Endothelial cell of umbilical vein (primary cell): ENCODE data around the gene RASSF5. TPM values are rescaled to one million over a fixed set of nuclear protein-coding genes. Genes with fewer than 3 reads are reported as not detected.

Source experiments
- BruUV-seq: library from RNA; stranded (reverse); fragments of 400-500 nt; replicated peaks from 2 replicates; lab custom pipeline; 2021; lab: Mats Ljungman, UMichigan
- CTCF ChIA-PET: fragments of 300-600, 350-600 bp; sonication (Branson Sonifier 250); formaldehyde crosslinking; loops from one replicate; lab custom pipeline; 2021; ENCODE audit warnings: antibody characterized with exemption, inconsistent platforms; lab: Charles Lee
- POLR2A ChIA-PET: fragments of 300-600, 350-600 bp; sonication (Branson Sonifier 250); formaldehyde crosslinking; loops from one replicate; lab custom pipeline; 2021; ENCODE audit warnings: antibody characterized with exemption, inconsistent platforms; lab: Charles Lee
- DNase-seq: peaks from one replicate; pipeline ENCODE4 v3.0.0-alpha.2; 2011; ENCODE audit warnings: low read depth, low spot score
- FAIRE-seq: peaks from 2 replicates; lab custom pipeline; 2011; peaks lifted over from hg19 to GRCh38; lab: Jason Lieb, UNC
- H2AFZ ChIP-seq: 2 replicates; pipeline ENCODE4 v1.6.0; 2012; ENCODE audit warnings: low read depth, low read length, control low read depth, inconsistent platforms
- H3K27ac ChIP-seq: 2 replicates; pipeline ENCODE4 v1.5.1; 2011; ENCODE audit warnings: low read depth, mild to moderate bottlenecking, control low read depth, low read length, moderate library complexity; ENCODE audit not compliant: insufficient read depth
- H3K27me3 ChIP-seq, 2 experiments: 2 replicates each; pipeline versions ENCODE4 v1.6.0 to v1.6.1; 2011; ENCODE audit warnings: low read length in 2 of 2, mixed read lengths in 1 of 2; ENCODE audit not compliant: control insufficient read depth in 2 of 2, insufficient read depth in 2 of 2
- H3K36me3 ChIP-seq, 2 experiments: 2 replicates in 1 of 2; 3 replicates in 1 of 2; pipeline ENCODE4 v1.5.1; 2011; ENCODE audit warnings: low read length in 2 of 2, mild to moderate bottlenecking in 1 of 2, moderate library complexity in 1 of 2; ENCODE audit not compliant: control insufficient read depth in 2 of 2, insufficient read depth in 2 of 2; ENCODE audit errors: extremely low read depth in 1 of 2
- H3K4me1 ChIP-seq: 3 replicates; pipeline ENCODE4 v1.5.1; 2011; ENCODE audit warnings: mild to moderate bottlenecking, low read length; ENCODE audit not compliant: control insufficient read depth, insufficient read depth; ENCODE audit errors: extremely low read depth
- H3K4me2 ChIP-seq: 2 replicates; pipeline ENCODE4 v1.6.1; 2011; ENCODE audit warnings: low read length, control low read depth, mixed read lengths; ENCODE audit not compliant: insufficient read depth
- H3K4me3 ChIP-seq, 3 experiments: fragments of 200-600 bp in 1 of 3; sonication (generic), shearing (Covaris generic) in 1 of 3; replicated peaks in 1 of 3; 2 replicates each; pipeline ENCODE4 v1.5.1; 2011 to 2016; ENCODE audit warnings: control low read depth in 3 of 3, low read length in 3 of 3, mild to moderate bottlenecking in 2 of 3, inconsistent platforms in 1 of 3, low read depth in 1 of 3, moderate library complexity in 1 of 3; ENCODE audit not compliant: insufficient read depth in 1 of 3
- H3K79me2 ChIP-seq: 2 replicates; pipeline ENCODE4 v1.6.0; 2012; ENCODE audit warnings: low read length, inconsistent platforms; ENCODE audit not compliant: control insufficient read depth, insufficient read depth
- H3K9ac ChIP-seq: replicated peaks from 2 replicates; pipeline ENCODE3; 2011; ENCODE audit warnings: low read length, control low read depth; ENCODE audit not compliant: insufficient read depth; ENCODE audit errors: extremely low read depth
- H3K9me1 ChIP-seq: replicated peaks from 3 replicates; pipeline ENCODE4 v1.6.0; 2011; ENCODE audit warnings: mild to moderate bottlenecking, low read length; ENCODE audit not compliant: control insufficient read depth, insufficient read depth; ENCODE audit errors: extremely low read depth
- H3K9me3 ChIP-seq: replicated peaks from 2 replicates; pipeline ENCODE4 v1.5.1; 2012; ENCODE audit warnings: low read length, inconsistent platforms; ENCODE audit not compliant: control insufficient read depth, insufficient read depth
- H4K20me1 ChIP-seq: replicated peaks from 2 replicates; pipeline ENCODE3; 2011; ENCODE audit warnings: mild to moderate bottlenecking, low read length; ENCODE audit not compliant: control insufficient read depth, insufficient read depth; ENCODE audit errors: extremely low read depth
- EZH2 ChIP-seq: IDR thresholded peaks from 2 replicates; pipeline ENCODE4 v1.6.1; 2012; ENCODE audit warnings: borderline replicate concordance, low read depth, mild to moderate bottlenecking, moderate library complexity, low read length, inconsistent platforms; ENCODE audit not compliant: severe bottlenecking
- FOS ChIP-seq: IDR thresholded peaks from 2 replicates; pipeline ENCODE4 v1.6.1; 2011; ENCODE audit warnings: mild to moderate bottlenecking, low read length, moderate library complexity, borderline replicate concordance; ENCODE audit not compliant: insufficient read depth
- POLR2AphosphoS5 ChIP-seq: IDR thresholded peaks from 2 replicates; pipeline ENCODE4 v1.6.1; 2012; ENCODE audit warnings: low read depth, mild to moderate bottlenecking, control low read depth, low read length, moderate library complexity; ENCODE audit not compliant: insufficient read depth
- dilution Hi-C: fragments of 300-500 bp; cut with MboI; formaldehyde crosslinking; loops from one replicate; pipeline ENCODE4 v1.15.0; 2019; ENCODE audit warnings: low sequenced_read_pairs; ENCODE audit not compliant: extremely low pct_ligation_motif_present
- intact Hi-C: fragments of 100-400 bp; cut with micrococcal nuclease; formaldehyde crosslinking; loops from one replicate; pipeline ENCODE4 v1.10.0; 2022
- polyA plus RNA-seq, 4 experiments: library from polyadenylated mRNA; depleted of rRNA in 3 of 4; stranded (reverse) in 3 of 4; unstranded in 1 of 4; fragments of >200 nt; gene quantifications; 2 replicates each; pipeline versions ENCODE4 v1.2.1 to v1.2.3, GENCODE V29; 2011 to 2012; ENCODE audit warnings: missing spikeins in 1 of 4
- total RNA-seq: library from RNA; stranded (reverse); gene quantifications from 2 replicates; pipeline ENCODE4 v1.2.3, GENCODE V29; 2021

RASSF5 gene
- total and polyA plus RNA-seq, 2 donors (not counting 3 experiments of a cell fraction or from before 2014, with no cell fraction given): 0.23 to 0.60 TPM

DNA sequence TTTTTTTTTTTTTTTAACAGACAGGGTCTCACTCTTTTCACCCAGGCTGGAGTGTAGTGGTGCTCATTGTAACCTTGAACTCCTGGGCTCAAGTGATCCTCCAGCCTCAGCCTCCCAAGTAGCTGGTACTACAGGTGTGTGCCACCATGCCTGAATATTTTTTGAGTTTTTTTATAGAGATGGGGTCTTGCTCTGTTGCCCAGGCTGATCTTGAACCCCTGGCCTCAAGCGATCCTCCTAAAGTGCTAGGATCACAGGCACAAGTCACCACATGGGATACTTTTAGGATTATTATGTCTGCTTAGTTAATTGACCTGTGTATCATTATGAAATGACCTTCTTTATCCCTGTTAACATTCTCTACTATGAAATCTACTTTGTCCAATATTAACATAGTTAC lies 38.0 kb downstream of the RASSF5 start:
- DNase-seq (no peak), FAIRE-seq (peak; percentile 26)
- intact Hi-C loops: loop anchor here (1.0 to 2.0 kb wide), 3 partner anchors 29 to 119 kb away; no protein-coding TSS in a partner anchor
- H3K9me3 ChIP-seq: no peaks in the 10 kb centered on the region
- peaks cover 10 to 22% of the 10 kb centered on the region in 2 experiments for H3K27me3 ChIP-seq
- BruUV-seq: no TSS peak
- H3K9me1 ChIP-seq: no peaks in the 10 kb centered on the region
- H4K20me1 ChIP-seq: no peaks in the 10 kb centered on the region
- H3K27ac ChIP-seq: no peak overlapping the region
- H3K4me3 ChIP-seq: no peak overlapping the region
- H3K79me2 ChIP-seq: no peaks in the 10 kb centered on the region
- no peak overlapping the region for H2AFZ ChIP-seq
- no peak overlapping the region for H3K4me2 ChIP-seq
- H3K36me3 ChIP-seq: no peaks in the 10 kb centered on the region
- H3K4me1 ChIP-seq: no peaks in the 10 kb centered on the region
- no peak for TF ChIP-seq FOS
- H3K9ac ChIP-seq: no peak overlapping the region
- CTCF ChIA-PET: interaction anchor here (0.7 to 7.7 kb wide), 30 partner anchors 9 to 367 kb away, joined by 3 to 427 read pairs (median 6); partner anchors contain the start of genes EIF2D and RASSF5
- POLR2A ChIA-PET: no interaction called here
- dilution Hi-C loops: no loop called here

- BruUV-seq: no TSS peak
- H3K9me3 ChIP-seq: no peaks in the 10 kb centered on the region
- H2AFZ ChIP-seq: no peak overlapping the region
- no peak for DNase-seq
- H3K4me2 ChIP-seq: no peak overlapping the region
- H3K4me1 ChIP-seq: no peaks in the 10 kb centered on the region
- H3K27me3 ChIP-seq: peaks cover 15 to 26% of the 10 kb centered on the region in 2 experiments
- H3K27ac ChIP-seq: no peak overlapping the region
- ChIA-PET CTCF (interaction anchor here (1.1 to 7.7 kb wide), 4 partner anchors 12 to 116 kb away, joined by 4 to 427 read pairs (median 14); no protein-coding TSS in a partner anchor), POLR2A (no interaction called here)
- H3K36me3 ChIP-seq: no peaks in the 10 kb centered on the region
- intact Hi-C loops (no loop called here), dilution Hi-C loops (no loop called here)
- H4K20me1 ChIP-seq: no peaks in the 10 kb centered on the region
- H3K79me2 ChIP-seq: no peaks in the 10 kb centered on the region
- no peaks in the 10 kb centered on the region for H3K9me1 ChIP-seq
- no peak for FAIRE-seq
- no peak overlapping the region for H3K4me3 ChIP-seq
- no peak for TF ChIP-seq EZH2
- no peak for TF ChIP-seq FOS
- no peak for TF ChIP-seq POLR2AphosphoS5
- H3K9ac ChIP-seq: no peak overlapping the region
Measured at GRCh38 chr1:206547104-206547503, 39.8 kb downstream of the RASSF5 start.
